ENCODE measurements around the gene GAS6.
"Not testable (repeated sequence)": the region's sequence is repeated elsewhere in the genome, so short reads cannot be mapped to it uniquely, and the experiment has no call there.

GAS6 gene

GRCh38 chr13:113863524-113864272 lies at the start of gene GAS6:
TSS of gene GAS6 (minus strand) at chr13:113864076. CDS start at chr13:113863920, 156 bp downstream.
- Histone ChIP-seq H3K27ac (ENCODE audit: low read length) (peak within 1 kb of the TSS; percentile 19), H3K4me3 (ENCODE audit: low read depth in 1 of 2, low read length in 2 of 2) (peak within 1 kb of the TSS; percentile 70 to 78), H3K9me3 (ENCODE audit: control insufficient read depth in 1 of 2, low read length in 2 of 2) (no peaks in the 10 kb centered on the region), H3K4me1 (ENCODE audit: control insufficient read depth in 1 of 2, insufficient read depth in 2 of 2, low read length in 2 of 2) (peaks cover 0 to 10% of the 10 kb centered on the region in 2 donors), H3K36me3 (ENCODE audit: control insufficient read depth in 1 of 2, insufficient read depth in 2 of 2, low read length in 2 of 2) (peaks cover 0 to under 1% of the 10 kb centered on the region in 2 donors), H3K27me3 (ENCODE audit: low read depth, low read length) (no peaks in the 10 kb centered on the region)

GRCh38 chr13:113913408-113913807 lies 49.5 kb upstream of the GAS6 start:
- not testable (repeated sequence) for H3K27ac ChIP-seq (ENCODE audit: low read length); H3K4me1 ChIP-seq (ENCODE audit: control insufficient read depth in 1 of 2, insufficient read depth in 2 of 2, low read length in 2 of 2); H3K9me3 ChIP-seq (ENCODE audit: control insufficient read depth in 1 of 2, low read length in 2 of 2); H3K27me3 ChIP-seq (ENCODE audit: low read depth, low read length); H3K36me3 ChIP-seq (ENCODE audit: control insufficient read depth in 1 of 2, insufficient read depth in 2 of 2, low read length in 2 of 2); H3K4me3 ChIP-seq (ENCODE audit: low read depth in 1 of 2, low read length in 2 of 2)

DNA sequence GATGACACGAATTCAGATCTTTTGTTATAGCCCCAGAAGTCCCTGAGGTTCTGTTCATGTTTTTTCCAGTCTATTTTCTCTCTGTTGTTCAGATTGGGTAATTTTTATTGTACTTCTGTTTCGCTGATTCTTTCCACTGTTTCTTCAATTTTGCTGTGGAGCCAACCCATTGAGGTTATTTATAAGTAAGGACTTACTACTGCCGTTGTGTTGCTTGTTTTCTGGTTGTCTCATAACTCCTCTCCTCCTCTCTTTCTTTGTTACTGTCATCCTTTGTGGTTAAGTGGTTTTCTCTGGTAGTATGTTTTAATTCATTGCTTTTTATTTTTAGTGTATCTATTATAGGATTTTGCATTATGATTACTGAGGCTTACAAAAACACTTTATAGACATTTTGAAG lies 48.7 kb upstream of the GAS6 start:
- Histone ChIP-seq H3K27me3 (ENCODE audit: low read depth, low read length) (peaks cover 9% of the 10 kb centered on the region), H3K4me1 (ENCODE audit: control insufficient read depth in 1 of 2, insufficient read depth in 2 of 2, low read length in 2 of 2) (peaks cover 0 to 7% of the 10 kb centered on the region in 2 donors), H3K36me3 (ENCODE audit: control insufficient read depth in 1 of 2, insufficient read depth in 2 of 2, low read length in 2 of 2) (no peaks in the 10 kb centered on the region), H3K9me3 (ENCODE audit: control insufficient read depth in 1 of 2, low read length in 2 of 2) (peaks cover 0 to 5% of the 10 kb centered on the region in 2 donors), H3K27ac (ENCODE audit: low read length) (no peak overlapping the region), H3K4me3 (ENCODE audit: low read depth in 1 of 2, low read length in 2 of 2) (no peak overlapping the region)

DNA sequence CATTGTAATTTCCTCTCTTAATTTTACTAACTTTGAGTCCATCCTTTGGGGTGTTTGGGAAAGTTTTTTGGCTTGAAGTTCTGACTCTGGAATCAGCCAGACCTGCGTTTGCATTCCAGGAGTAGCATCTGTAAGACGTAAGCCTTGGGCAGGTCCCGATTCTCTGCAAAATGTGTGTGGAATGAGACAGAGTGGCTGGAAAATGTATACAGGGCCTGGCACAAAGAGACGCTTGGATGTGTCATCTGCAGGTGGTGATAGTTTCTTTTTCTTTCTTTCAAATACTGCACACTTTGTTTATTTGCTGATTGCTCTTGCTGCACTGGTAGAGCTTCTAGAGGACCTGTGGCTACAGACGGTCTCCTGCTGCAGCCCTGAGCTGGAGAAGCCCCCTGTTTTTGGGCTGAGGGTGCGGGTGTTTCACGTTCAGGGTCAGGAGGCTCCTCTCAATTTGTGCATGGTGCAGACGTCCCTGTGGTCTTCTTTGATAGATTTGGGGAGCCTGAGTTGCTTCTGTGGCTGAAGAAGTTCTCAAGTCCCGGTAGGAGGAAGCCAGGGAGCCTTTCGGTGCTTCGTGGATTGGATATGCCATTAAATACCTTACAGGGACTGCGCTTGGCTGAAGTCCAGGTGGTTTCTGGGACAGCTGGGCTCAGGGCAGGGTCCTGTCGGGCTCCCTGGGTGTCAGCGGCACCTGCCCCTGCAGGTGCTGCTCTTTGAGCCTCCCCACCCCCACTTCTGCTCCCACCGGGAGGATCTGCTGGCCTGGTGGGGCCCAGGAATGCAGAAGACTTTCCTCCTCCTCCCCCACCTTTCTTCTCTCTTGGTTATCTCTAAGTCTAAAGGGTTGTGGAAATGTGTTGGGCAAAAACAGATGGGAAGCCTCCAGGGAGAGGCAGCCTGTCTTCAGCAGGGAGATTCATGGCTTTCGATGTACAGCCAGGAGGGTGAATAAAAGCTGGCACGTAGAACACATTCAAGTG lies 44.0 kb upstream of the GAS6 start:
- Histone ChIP-seq H3K9me3 (ENCODE audit: control insufficient read depth in 1 of 2, low read length in 2 of 2) (peaks cover 0 to 5% of the 10 kb centered on the region in 2 donors), H3K36me3 (ENCODE audit: control insufficient read depth in 1 of 2, insufficient read depth in 2 of 2, low read length in 2 of 2) (no peaks in the 10 kb centered on the region), H3K4me3 (ENCODE audit: low read depth in 1 of 2, low read length in 2 of 2) (no peak overlapping the region), H3K4me1 (ENCODE audit: control insufficient read depth in 1 of 2, insufficient read depth in 2 of 2, low read length in 2 of 2) (peaks cover 0 to 7% of the 10 kb centered on the region in 2 donors), H3K27me3 (ENCODE audit: low read depth, low read length) (no peaks in the 10 kb centered on the region), H3K27ac (ENCODE audit: low read length) (no peak overlapping the region)

DNA sequence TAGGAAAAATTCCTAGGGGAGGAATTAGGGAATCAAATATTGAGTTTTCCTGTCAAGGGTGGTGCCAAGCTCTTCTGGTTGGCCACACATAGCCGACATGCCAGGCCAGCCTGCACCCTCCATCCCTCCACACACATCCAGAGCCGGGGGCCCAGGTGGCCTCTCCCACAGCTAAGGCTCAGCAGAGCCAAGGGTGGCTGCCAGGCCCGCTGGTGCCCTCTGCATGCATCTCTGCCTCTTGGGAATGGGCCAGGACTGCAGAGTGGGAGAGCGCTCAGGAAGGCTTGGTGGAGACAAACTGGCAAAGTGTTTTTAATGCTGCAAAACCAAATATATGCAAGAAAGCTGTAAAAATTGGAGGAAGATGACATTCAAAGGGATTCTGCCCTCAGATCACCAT lies 42.7 kb upstream of the GAS6 start:
- no peak overlapping the region for H3K4me3 ChIP-seq (ENCODE audit: low read depth in 1 of 2, low read length in 2 of 2)
- no peaks in the 10 kb centered on the region for H3K36me3 ChIP-seq (ENCODE audit: control insufficient read depth in 1 of 2, insufficient read depth in 2 of 2, low read length in 2 of 2)
- H3K27ac ChIP-seq (ENCODE audit: low read length) = no peak overlapping the region
- peaks cover 0 to 7% of the 10 kb centered on the region in 2 donors for H3K4me1 ChIP-seq (ENCODE audit: control insufficient read depth in 1 of 2, insufficient read depth in 2 of 2, low read length in 2 of 2)
- H3K9me3 ChIP-seq (ENCODE audit: control insufficient read depth in 1 of 2, low read length in 2 of 2) = no peaks in the 10 kb centered on the region
- no peaks in the 10 kb centered on the region for H3K27me3 ChIP-seq (ENCODE audit: low read depth, low read length)

DNA sequence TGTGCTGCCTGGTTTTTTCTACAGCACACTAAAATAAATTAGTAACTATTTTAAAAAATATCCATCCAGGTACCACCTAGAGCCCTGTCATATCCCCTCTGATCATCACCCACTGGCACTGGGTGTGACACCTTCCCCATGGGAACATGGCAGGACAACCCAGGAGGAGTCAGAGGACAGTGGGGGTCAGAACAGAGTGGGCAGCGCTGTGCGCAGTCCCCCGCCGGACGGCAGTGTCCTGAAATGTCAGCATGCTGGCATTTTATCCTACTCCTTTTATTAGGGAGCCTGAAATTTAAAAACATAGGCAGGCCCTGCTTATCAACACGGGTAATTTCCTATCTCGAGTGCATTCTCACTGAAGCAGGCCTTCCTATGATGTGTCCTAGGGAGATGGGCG lies 42.1 kb upstream of the GAS6 start:
- Histone ChIP-seq H3K27ac (ENCODE audit: low read length) (no peak overlapping the region), H3K4me3 (ENCODE audit: low read depth in 1 of 2, low read length in 2 of 2) (no peak overlapping the region), H3K27me3 (ENCODE audit: low read depth, low read length) (no peaks in the 10 kb centered on the region), H3K4me1 (ENCODE audit: control insufficient read depth in 1 of 2, insufficient read depth in 2 of 2, low read length in 2 of 2) (peaks cover 0 to 7% of the 10 kb centered on the region in 2 donors), H3K9me3 (ENCODE audit: control insufficient read depth in 1 of 2, low read length in 2 of 2) (no peaks in the 10 kb centered on the region), H3K36me3 (ENCODE audit: control insufficient read depth in 1 of 2, insufficient read depth in 2 of 2, low read length in 2 of 2) (no peaks in the 10 kb centered on the region)

DNA sequence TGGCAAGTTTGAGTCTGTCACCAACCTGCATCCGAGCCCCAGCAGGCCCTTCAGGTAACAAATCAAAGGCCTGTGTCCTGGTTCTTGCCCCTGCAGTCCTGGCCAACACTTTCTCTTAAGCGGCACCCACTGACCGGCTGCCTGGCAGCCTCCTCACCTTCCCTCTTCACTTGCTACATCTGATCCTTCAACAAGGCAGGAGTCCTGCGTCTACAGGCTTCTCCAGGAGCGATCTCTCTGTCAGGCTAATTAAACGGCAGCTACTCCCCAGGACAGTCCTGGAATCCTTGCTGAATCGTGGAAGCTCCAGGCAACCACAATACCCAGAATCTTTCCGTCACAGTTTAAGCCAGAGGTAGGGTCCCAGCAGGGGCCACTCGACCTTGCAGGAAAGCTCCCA lies 41.1 kb upstream of the GAS6 start:
- H3K27ac ChIP-seq (ENCODE audit: low read length) = no peak overlapping the region
- H3K4me1 ChIP-seq (ENCODE audit: control insufficient read depth in 1 of 2, insufficient read depth in 2 of 2, low read length in 2 of 2) = peaks cover 0 to 7% of the 10 kb centered on the region in 2 donors
- H3K36me3 ChIP-seq (ENCODE audit: control insufficient read depth in 1 of 2, insufficient read depth in 2 of 2, low read length in 2 of 2) = no peaks in the 10 kb centered on the region
- no peak overlapping the region for H3K4me3 ChIP-seq (ENCODE audit: low read depth in 1 of 2, low read length in 2 of 2)
- no peaks in the 10 kb centered on the region for H3K9me3 ChIP-seq (ENCODE audit: control insufficient read depth in 1 of 2, low read length in 2 of 2)
- no peaks in the 10 kb centered on the region for H3K27me3 ChIP-seq (ENCODE audit: low read depth, low read length)

- no peak overlapping the region for H3K27ac ChIP-seq (ENCODE audit: low read length)
- no peaks in the 10 kb centered on the region for H3K9me3 ChIP-seq (ENCODE audit: control insufficient read depth in 1 of 2, low read length in 2 of 2)
These were observed 40.5 kb upstream of the GAS6 start for GRCh38 chr13:113904411-113904810.

GRCh38 chr13:113903912-113904311 lies 40.0 kb upstream of the GAS6 start:
- no peaks in the 10 kb centered on the region for H3K9me3 ChIP-seq (ENCODE audit: control insufficient read depth in 1 of 2, low read length in 2 of 2)

More at GRCh38 chr13:113904411-113904810, 40.5 kb upstream of the GAS6 start:
- Histone ChIP-seq H3K4me3 (ENCODE audit: low read depth in 1 of 2, low read length in 2 of 2) (no peak overlapping the region), H3K4me1 (ENCODE audit: control insufficient read depth in 1 of 2, insufficient read depth in 2 of 2, low read length in 2 of 2) (peaks cover 0 to 7% of the 10 kb centered on the region in 2 donors), H3K36me3 (ENCODE audit: control insufficient read depth in 1 of 2, insufficient read depth in 2 of 2, low read length in 2 of 2) (no peaks in the 10 kb centered on the region), H3K27me3 (ENCODE audit: low read depth, low read length) (no peaks in the 10 kb centered on the region)

GRCh38 chr13:113902986-113903775 lies 39.3 kb upstream of the GAS6 start:
- Histone ChIP-seq H3K27me3 (ENCODE audit: low read depth, low read length) (no peaks in the 10 kb centered on the region), H3K4me1 (ENCODE audit: control insufficient read depth in 1 of 2, insufficient read depth in 2 of 2, low read length in 2 of 2) (peaks cover 0 to 4% of the 10 kb centered on the region in 2 donors), H3K27ac (ENCODE audit: low read length) (no peak overlapping the region)

More at GRCh38 chr13:113903912-113904311, 40.0 kb upstream of the GAS6 start:
- Histone ChIP-seq H3K27me3 (ENCODE audit: low read depth, low read length) (no peaks in the 10 kb centered on the region), H3K27ac (ENCODE audit: low read length) (no peak overlapping the region), H3K36me3 (ENCODE audit: control insufficient read depth in 1 of 2, insufficient read depth in 2 of 2, low read length in 2 of 2) (no peaks in the 10 kb centered on the region), H3K4me1 (ENCODE audit: control insufficient read depth in 1 of 2, insufficient read depth in 2 of 2, low read length in 2 of 2) (peaks cover 0 to 7% of the 10 kb centered on the region in 2 donors), H3K4me3 (ENCODE audit: low read depth in 1 of 2, low read length in 2 of 2) (no peak overlapping the region)

More at GRCh38 chr13:113902986-113903775, 39.3 kb upstream of the GAS6 start:
- no peaks in the 10 kb centered on the region for H3K9me3 ChIP-seq (ENCODE audit: control insufficient read depth in 1 of 2, low read length in 2 of 2)
- no peaks in the 10 kb centered on the region for H3K36me3 ChIP-seq (ENCODE audit: control insufficient read depth in 1 of 2, insufficient read depth in 2 of 2, low read length in 2 of 2)
- H3K4me3 ChIP-seq (ENCODE audit: low read depth in 1 of 2, low read length in 2 of 2) = no peak overlapping the region
